HG03139 (cell line): ENCODE data around the gene ZKSCAN3.
"Not testable (repeated sequence)": the region's sequence is repeated elsewhere in the genome, so short reads cannot be mapped to it uniquely, and the experiment has no call there.

Source experiments
- ATAC-seq: cut with Tn5 transposase; IDR thresholded peaks from one replicate; pipeline ENCODE4 v1.9.1; 2021; ENCODE audit not compliant: unreplicated experiment

ZKSCAN3 gene

GRCh38 chr6:28371280-28371679 lies 21.5 kb downstream of the ZKSCAN3 start:
- no peak for ATAC-seq

DNA sequence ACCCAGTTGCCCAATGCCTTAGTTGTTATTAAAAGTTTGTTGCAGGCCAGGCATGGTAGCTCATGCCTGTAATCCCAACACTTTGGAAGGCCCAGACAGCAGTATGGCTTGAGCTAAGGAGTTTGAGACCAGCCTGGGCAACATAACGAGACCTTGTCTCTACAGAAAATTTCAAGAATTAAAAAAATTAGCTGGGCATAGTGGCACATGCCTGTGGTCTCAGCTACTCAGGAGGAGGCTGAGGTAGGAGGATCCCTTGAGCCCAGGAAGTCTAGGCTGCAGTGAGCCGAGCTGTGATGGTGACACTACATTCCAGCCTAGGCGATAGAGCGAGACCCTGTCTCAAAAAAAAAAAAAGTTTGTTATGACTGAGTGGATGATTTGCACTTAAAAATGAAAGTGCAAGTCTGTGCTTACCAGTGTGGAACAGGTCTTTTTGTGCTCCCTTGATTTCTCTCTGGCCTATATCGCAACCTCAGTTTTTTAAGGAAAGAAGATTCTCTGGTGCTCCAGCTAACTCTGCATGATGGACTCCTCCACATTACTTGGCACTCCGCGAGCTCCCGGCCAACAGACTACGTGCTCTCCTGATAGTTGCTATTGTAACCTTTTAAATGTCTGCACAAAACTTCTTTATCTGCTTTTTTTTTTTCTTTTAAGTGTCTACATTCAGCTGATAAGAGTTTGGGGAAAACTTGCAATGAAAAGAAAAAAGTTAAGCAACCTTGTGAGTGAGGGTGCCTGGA lies 22.1 kb downstream of the ZKSCAN3 start:
- no peak for ATAC-seq

DNA sequence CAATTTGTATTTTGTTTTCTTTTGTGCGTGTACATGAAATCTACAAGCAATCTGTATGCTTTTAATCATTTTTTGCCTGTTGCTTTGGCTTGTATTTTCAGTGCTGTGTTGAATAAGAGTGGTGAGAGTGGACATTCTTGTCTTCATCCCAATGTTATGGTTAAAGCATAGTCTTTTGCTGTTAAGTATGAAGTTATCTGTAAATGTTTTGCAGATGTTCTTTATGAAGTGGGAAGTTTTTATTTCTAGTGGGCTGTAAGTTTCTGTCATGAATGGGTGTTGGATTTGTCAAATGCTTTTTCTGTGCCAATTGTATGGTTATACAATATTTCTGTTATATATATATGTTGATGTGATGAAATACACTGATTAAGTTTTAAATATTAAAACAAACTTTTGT lies 24.2 kb downstream of the ZKSCAN3 start:
- ATAC-seq, result no peak

DNA sequence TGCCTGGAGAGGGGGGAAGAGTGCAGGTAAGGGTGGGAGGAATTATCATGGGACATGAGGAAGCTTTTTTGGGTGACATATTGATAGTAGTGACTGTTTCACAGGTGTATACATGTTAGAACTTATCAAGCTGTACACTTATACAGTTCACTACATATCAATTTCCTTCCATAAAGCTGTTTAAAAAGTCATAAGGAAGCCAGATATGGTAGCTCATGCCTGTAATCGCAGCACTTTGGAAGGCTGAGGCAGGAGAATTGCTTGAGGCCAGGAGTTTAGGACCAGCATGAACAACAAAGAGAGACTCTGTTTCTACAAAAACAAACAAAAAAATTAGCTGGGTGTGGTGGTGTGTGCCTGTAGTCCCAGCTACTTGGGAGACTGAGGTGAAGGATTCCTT lies 28.1 kb downstream of the ZKSCAN3 start:
- no peak for ATAC-seq

DNA sequence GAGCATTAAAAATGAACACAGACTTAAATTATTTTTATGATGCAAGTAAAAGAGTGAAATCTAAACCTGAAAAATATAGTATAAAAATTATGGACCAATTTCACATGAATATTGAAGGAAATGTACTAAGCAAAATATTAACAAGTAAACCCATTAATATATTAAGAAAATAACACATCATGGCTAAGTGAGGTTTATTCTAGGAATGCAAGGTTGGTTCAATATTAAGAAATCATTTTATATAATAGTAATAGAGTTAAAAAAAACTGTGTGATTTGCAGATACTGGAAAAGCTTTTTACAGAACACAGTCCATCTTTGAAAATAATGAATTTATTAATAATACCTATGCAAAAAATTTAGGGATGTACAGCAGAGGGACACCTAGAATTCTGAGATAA lies 28.9 kb downstream of the ZKSCAN3 start:
- ATAC-seq, result no peak

DNA sequence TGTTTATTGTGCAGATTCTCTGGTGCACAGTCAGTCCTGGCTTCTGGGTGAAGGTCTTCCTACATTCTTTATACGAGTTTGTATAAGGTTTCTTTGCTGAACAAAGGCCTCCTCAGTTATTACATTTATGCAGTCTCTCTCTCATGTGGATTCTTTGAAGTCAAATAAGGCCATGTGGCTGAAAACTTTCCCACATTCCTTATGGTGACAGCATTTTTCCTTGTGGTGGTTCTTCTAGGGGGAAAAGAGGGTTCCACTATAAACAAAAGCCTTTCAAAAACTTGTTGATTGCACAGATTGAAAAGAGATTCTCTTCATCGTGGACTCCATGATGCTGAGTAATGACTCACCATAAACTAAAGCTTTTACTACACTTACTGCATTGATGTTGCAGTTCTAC lies 30.6 kb downstream of the ZKSCAN3 start:
- ATAC-seq, result no peak

DNA sequence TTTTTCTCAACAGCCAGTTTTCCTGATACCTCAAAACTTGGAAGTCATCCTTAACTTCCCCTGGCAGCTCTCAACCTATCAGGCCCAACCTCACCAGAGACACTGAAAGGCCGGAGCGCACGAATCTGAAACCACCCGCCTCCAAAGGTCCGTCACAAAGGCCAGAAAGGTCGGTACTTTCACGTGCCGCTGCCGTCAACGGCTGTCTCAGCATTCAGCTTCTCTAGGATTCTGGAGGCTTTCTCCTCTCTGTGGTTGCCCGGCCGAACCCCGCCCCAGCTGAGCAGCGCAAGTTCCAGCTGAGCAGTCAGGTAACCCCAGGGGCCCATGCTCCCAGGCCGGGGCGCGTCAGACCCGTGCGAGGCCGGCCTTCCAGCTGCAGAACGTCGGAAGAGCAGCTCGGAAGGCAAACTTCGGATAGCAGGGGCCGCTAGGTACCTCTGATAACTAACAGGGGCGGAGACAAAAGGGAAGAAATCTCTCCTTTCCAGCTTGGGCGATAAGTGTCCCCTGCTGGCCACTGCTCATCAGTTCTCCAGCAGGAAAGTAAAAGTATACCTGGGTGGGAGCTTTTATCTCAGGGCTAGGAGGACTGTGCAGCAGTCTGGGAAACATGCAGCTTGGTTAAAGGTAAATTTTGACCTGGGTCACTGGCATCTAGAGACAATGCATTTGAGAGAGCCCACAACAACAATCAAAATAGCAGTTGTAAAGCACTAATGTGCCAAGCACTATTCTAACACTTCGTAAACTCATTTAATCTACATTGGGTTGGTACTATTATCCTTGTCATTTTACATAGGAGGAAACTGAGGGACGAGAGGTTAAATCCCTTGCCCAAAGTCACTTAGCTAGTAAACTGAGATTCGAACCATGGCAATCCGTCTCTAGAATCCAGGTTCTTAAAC lies 33.7 kb downstream of the ZKSCAN3 start:
- ATAC-seq, result peak; percentile 88

GRCh38 chr6:28384143-28384533 lies 34.4 kb downstream of the ZKSCAN3 start:
- no peak for ATAC-seq

GRCh38 chr6:28390688-28391087 lies 40.9 kb downstream of the ZKSCAN3 start:
- no peak for ATAC-seq

- no peak for ATAC-seq
These were observed 44.3 kb downstream of the ZKSCAN3 start for GRCh38 chr6:28393912-28394662.

GRCh38 chr6:28395918-28396317 lies 46.2 kb downstream of the ZKSCAN3 start:
- ATAC-seq, result no peak

DNA sequence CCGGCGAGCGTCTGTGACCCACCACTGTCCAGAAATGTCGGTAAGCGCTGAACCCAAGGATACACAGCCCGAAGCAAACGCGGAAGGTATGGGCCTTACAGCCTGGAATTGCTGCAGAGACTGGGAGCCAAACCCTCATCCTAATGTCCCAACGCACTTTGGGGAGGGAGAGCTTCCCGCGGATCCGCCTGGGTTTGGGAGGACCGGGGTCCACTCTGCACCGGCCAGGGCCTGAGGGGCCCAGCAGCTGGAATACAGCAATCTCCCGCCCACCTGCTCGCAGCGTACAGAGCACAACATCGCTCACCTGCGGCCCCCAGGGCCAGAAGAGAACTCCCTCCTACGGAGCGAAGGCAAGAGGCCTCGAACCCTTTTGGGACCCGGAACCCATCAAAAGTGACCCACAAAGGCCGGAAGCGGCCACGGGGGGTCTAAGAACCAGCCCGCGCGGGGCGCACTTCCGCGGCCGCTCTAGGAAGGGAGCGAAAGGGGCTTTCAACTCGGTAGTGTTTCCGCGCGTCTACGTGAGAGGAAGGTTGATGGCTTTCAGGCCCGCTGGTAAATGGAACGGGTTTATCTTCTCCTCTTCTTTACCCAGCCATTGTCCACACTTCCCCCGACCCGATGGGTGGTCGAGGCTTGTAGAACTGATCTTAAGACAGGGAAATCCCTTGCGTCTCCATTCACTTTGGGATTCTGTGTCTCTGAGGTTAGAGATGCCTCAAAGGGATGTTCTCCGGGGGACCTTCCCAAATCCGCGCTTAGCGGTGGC lies 49.8 kb downstream of the ZKSCAN3 start, which contains the start of gene ZSCAN12:
TSS of gene ZSCAN12 (minus strand) at position 398 of the 772 bp plus-strand sequence. CDS start 1,342 bp downstream, outside the sequence.
- ATAC-seq, result peak; percentile 91

- ATAC-seq, result no peak
These were observed 50.3 kb downstream of the ZKSCAN3 start for GRCh38 chr6:28400122-28400451.

- ATAC-seq, result no peak
These were observed 51.4 kb downstream of the ZKSCAN3 start for GRCh38 chr6:28401172-28401571.

DNA sequence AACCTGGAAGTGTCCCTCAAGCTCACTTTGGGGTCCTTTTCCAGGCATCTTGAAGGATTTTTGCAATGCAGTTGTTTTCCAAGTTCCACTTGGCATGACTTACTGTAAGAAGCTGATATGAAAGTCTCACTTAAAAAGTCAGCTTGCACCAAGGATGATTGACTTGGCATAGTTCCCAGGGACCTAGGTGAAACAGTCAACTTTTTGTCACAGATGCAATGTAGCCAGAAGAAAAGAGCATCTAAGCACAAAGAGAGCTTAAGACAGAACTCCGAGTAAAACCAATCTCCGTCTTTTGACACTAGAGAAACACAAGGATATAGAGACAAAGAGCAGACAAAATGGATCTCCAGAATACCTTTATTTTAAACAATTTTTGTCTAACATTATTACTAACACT lies 52.5 kb downstream of the ZKSCAN3 start:
- no peak for ATAC-seq

GRCh38 chr6:28403923-28404322 lies 54.2 kb downstream of the ZKSCAN3 start:
- not testable (repeated sequence) for ATAC-seq

DNA sequence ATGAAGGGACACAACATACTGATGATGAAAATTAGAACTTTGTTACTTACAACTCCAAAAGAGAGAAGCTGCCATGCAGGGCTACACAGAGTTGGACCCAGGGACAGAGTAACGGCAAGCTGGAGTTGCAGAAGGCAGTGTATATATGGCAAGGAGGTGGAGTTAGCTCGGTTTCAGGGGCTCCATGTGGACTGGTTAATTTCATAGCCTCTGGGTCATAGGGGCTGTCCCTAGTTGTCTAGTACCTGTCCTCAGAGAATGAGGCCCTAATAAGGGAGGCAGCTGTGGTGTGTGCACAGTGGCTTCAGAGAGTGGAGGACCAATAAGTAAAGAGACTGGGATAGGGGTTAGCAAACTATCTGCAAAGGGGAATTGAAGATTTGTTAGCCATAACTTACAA lies 57.7 kb downstream of the ZKSCAN3 start:
- ATAC-seq, result no peak

- ATAC-seq, result no peak
These were observed 58.5 kb downstream of the ZKSCAN3 start for GRCh38 chr6:28408076-28408802.

- ATAC-seq, result no peak
These were observed 61.0 kb downstream of the ZKSCAN3 start for GRCh38 chr6:28410767-28411166.

GRCh38 chr6:28413681-28414080 lies 63.9 kb downstream of the ZKSCAN3 start:
- no peak for ATAC-seq
